IMR-90 (cell line): ENCODE results near the gene MGLL. TPM values are rescaled to one million over a fixed set of nuclear protein-coding genes. Genes with fewer than 3 reads are reported as not detected.
A peak's percentile ranks its signal among the peaks of the same experiment; 100 is the strongest.

Experiments
- ATAC-seq: fragments of 200-7000 bp; cut with Tn5 transposase; 2 replicates; pipeline ENCODE4 v1.9.1; 2020; ENCODE audit warnings: low read depth, mild to moderate bottlenecking, moderate library complexity
- BruUV-seq: library from RNA; stranded (reverse); fragments of 400-500 nt; replicated peaks from 2 replicates; lab custom pipeline; 2021; lab: Mats Ljungman, UMichigan
- CTCF ChIA-PET: fragments of 300-600 bp; formaldehyde crosslinking; extraction: SDS; loops from one replicate; lab custom pipeline; 2021; ENCODE audit warnings: antibody characterized with exemption; lab: Yijun Ruan, JAX
- POLR2A ChIA-PET: fragments of 300-600 bp; sonication (Branson Sonifier 250); formaldehyde crosslinking; loops from one replicate; lab custom pipeline; 2022; ENCODE audit warnings: antibody characterized with exemption; ENCODE audit not compliant: unreplicated experiment; lab: Charles Lee
- DNase-seq: peaks from one replicate; pipeline ENCODE4 v3.0.0; 2013
- H2AFZ ChIP-seq: replicated peaks from 2 replicates; pipeline ENCODE3; 2013; ENCODE audit warnings: low read length, mild to moderate bottlenecking; ENCODE audit not compliant: poor library complexity
- H2AK5ac ChIP-seq: 2 replicates; pipeline ENCODE4 v1.6.1; 2013; ENCODE audit warnings: low read depth, low read length, inconsistent platforms
- H2AK9ac ChIP-seq: replicated peaks from 2 replicates; pipeline ENCODE3; 2013; ENCODE audit warnings: mild to moderate bottlenecking, low read depth, low read length, moderate library complexity; ENCODE audit not compliant: poor library complexity
- H2BK120ac ChIP-seq: 2 replicates; pipeline ENCODE4 v1.6.1; 2013; ENCODE audit warnings: low read depth, low read length, inconsistent platforms
- H2BK15ac ChIP-seq: 3 replicates; pipeline ENCODE4 v1.6.1; 2013; ENCODE audit warnings: low read depth, low read length, inconsistent platforms
- H2BK20ac ChIP-seq: 2 replicates; pipeline ENCODE4 v1.6.1; 2013; ENCODE audit warnings: low read depth, mild to moderate bottlenecking, inconsistent platforms, low read length, moderate library complexity
- H2BK5ac ChIP-seq: 2 replicates; pipeline ENCODE4 v1.6.1; 2013; ENCODE audit warnings: mild to moderate bottlenecking, low read depth, low read length, inconsistent platforms; ENCODE audit not compliant: poor library complexity, severe bottlenecking
- H3K14ac ChIP-seq: replicated peaks from 2 replicates; pipeline ENCODE4 v1.6.1; 2013; ENCODE audit warnings: low read depth, low read length, inconsistent platforms
- H3K18ac ChIP-seq: 2 replicates; pipeline ENCODE4 v1.6.1; 2013; ENCODE audit warnings: low read depth, low read length, control low read depth
- H3K23ac ChIP-seq: 2 replicates; pipeline ENCODE4 v1.6.1; 2013; ENCODE audit warnings: low read depth, low read length, inconsistent platforms
- H3K27ac ChIP-seq: 2 replicates; pipeline ENCODE4 v1.5.1; 2013; ENCODE audit warnings: mild to moderate bottlenecking, control low read depth, low read length; ENCODE audit not compliant: insufficient read depth
- H3K27me3 ChIP-seq: 2 replicates; pipeline ENCODE4 v1.6.1; 2013; ENCODE audit warnings: low read length; ENCODE audit not compliant: control insufficient read depth, insufficient read depth
- H3K36me3 ChIP-seq: 2 replicates; pipeline ENCODE4 v1.6.1; 2013; ENCODE audit warnings: low read length, mixed read lengths; ENCODE audit not compliant: control insufficient read depth, insufficient read depth
- H3K4ac ChIP-seq: 2 replicates; pipeline ENCODE4 v1.6.1; 2013; ENCODE audit warnings: low read depth, low read length, inconsistent platforms
- H3K4me1 ChIP-seq: 2 replicates; pipeline ENCODE4 v1.6.1; 2013; ENCODE audit warnings: low read length, mixed read lengths; ENCODE audit not compliant: control insufficient read depth, insufficient read depth
- H3K4me2 ChIP-seq: 2 replicates; pipeline ENCODE4 v1.6.1; 2013; ENCODE audit warnings: low read depth, mild to moderate bottlenecking, control low read depth, low read length, moderate library complexity
- H3K4me3 ChIP-seq: 2 replicates; pipeline ENCODE4 v1.5.1; 2013; ENCODE audit warnings: low read depth, mild to moderate bottlenecking, control low read depth, low read length, moderate library complexity; ENCODE audit not compliant: insufficient read depth
- H3K56ac ChIP-seq: 2 replicates; pipeline ENCODE4 v1.6.1; 2013; ENCODE audit warnings: low read length, inconsistent platforms; ENCODE audit not compliant: insufficient read depth; ENCODE audit errors: extremely low read depth
- H3K79me1 ChIP-seq, 2 experiments: 2 replicates each; pipeline ENCODE4 v1.6.1; 2013; ENCODE audit warnings: low read length in 2 of 2, inconsistent platforms in 1 of 2, low read depth in 1 of 2
- H3K9ac ChIP-seq: 2 replicates; pipeline ENCODE4 v1.6.1; 2013; ENCODE audit warnings: low read depth, low read length, control low read depth
- H3K9me1 ChIP-seq: 2 replicates; pipeline ENCODE4 v1.6.1; 2013; ENCODE audit warnings: low read length, inconsistent platforms; ENCODE audit not compliant: insufficient read depth
- H3K9me3 ChIP-seq: 2 replicates; pipeline ENCODE4 v1.6.1; 2013; ENCODE audit warnings: low read length; ENCODE audit not compliant: control insufficient read depth, insufficient read depth
- H4K20me1 ChIP-seq: 2 replicates; pipeline ENCODE4 v1.6.1; 2013; ENCODE audit warnings: low read length, inconsistent platforms; ENCODE audit not compliant: insufficient read depth
- H4K5ac ChIP-seq: 2 replicates; pipeline ENCODE4 v1.6.1; 2013; ENCODE audit warnings: mild to moderate bottlenecking, low read depth, low read length, control low read depth
- H4K8ac ChIP-seq, 2 experiments: 2 replicates each; pipeline ENCODE4 v1.6.1; 2013; ENCODE audit warnings: low read depth in 2 of 2, low read length in 2 of 2, control low read depth in 1 of 2, inconsistent platforms in 1 of 2
- H4K91ac ChIP-seq: 2 replicates; pipeline ENCODE4 v1.6.1; 2013; ENCODE audit warnings: low read depth, low read length, inconsistent platforms; ENCODE audit not compliant: insufficient read depth
- BHLHE40 ChIP-seq: fragments of 150-350 bp; IDR thresholded peaks from 2 replicates; pipeline ENCODE4 v1.6.1; 2016; ENCODE audit warnings: mild to moderate bottlenecking, low read depth, low read length
- CEBPB ChIP-seq: IDR thresholded peaks from 2 replicates; pipeline ENCODE4 v1.6.1; 2012; ENCODE audit warnings: low read depth, low read length, improper control_type of control experiment
- CHD1 ChIP-seq: IDR thresholded peaks from 2 replicates; pipeline ENCODE4 v1.6.1; 2012; ENCODE audit warnings: low read depth, low read length, improper control_type of control experiment
- CTCF ChIP-seq: conservative IDR thresholded peaks from 2 replicates; pipeline ENCODE4 v1.5.1; 2012; ENCODE audit warnings: mild to moderate bottlenecking, low read depth, low read length, improper control_type of control experiment
- FOS ChIP-seq: fragments of 150-350 bp; IDR thresholded peaks from 2 replicates; pipeline ENCODE4 v1.6.1; 2016; ENCODE audit warnings: low read depth, low read length
- MAFK ChIP-seq: IDR thresholded peaks from 2 replicates; pipeline ENCODE4 v1.6.1; 2012; ENCODE audit warnings: low read depth, low read length, improper control_type of control experiment
- MAZ ChIP-seq: IDR thresholded peaks from 2 replicates; pipeline ENCODE4 v1.6.1; 2012; ENCODE audit warnings: low read depth, mild to moderate bottlenecking, low read length, improper control_type of control experiment, moderate library complexity, borderline replicate concordance
- POLR2A ChIP-seq: IDR thresholded peaks from 2 replicates; pipeline ENCODE4 v1.6.1; 2012; ENCODE audit warnings: mild to moderate bottlenecking, low read depth, low read length
- RCOR1 ChIP-seq: IDR thresholded peaks from 2 replicates; pipeline ENCODE4 v1.6.1; 2012; ENCODE audit warnings: mild to moderate bottlenecking, low read length, improper control_type of control experiment; ENCODE audit not compliant: insufficient replicate concordance
- RFX5 ChIP-seq: IDR thresholded peaks from 2 replicates; pipeline ENCODE4 v1.8.0; 2012; ENCODE audit warnings: low read depth, mild to moderate bottlenecking, low read length, moderate library complexity
- SMC3 ChIP-seq: fragments of 150-350 bp; IDR thresholded peaks from 2 replicates; pipeline ENCODE4 v1.6.1; 2016; ENCODE audit warnings: low read depth, mild to moderate bottlenecking, antibody characterized with exemption, low read length, moderate library complexity
- USF2 ChIP-seq: fragments of 150-350 bp; IDR thresholded peaks from 2 replicates; pipeline ENCODE4 v1.6.1; 2017; ENCODE audit warnings: mild to moderate bottlenecking, antibody characterized with exemption, low read length, low read depth
- WGBS, 2 experiments: methylation state at CpG; one replicate each; pipeline versions ENCODE4 v1.1.5 to v1.1.7; 2013; ENCODE audit warnings: missing lambda C conversion rate in 2 of 2; ENCODE audit not compliant: insufficient read length in 1 of 2; ENCODE audit errors: extremely low coverage in 2 of 2; 5-methylcytosine and 5-hydroxymethylcytosine counted together
- dilution Hi-C: fragments of 300-500 bp; cut with HindIII; formaldehyde crosslinking; loops from one replicate; pipeline ENCODE4 v1.14.3; 2018; ENCODE audit warnings: low sequenced_read_pairs; ENCODE audit not compliant: unreplicated experiment
- in situ Hi-C: fragments of 300-500 bp; cut with MboI; formaldehyde crosslinking; loops from 3 replicates; pipeline ENCODE4 v1.14.3; 2019; ENCODE audit warnings: low sequenced_read_pairs, inconsistent platforms, mixed read lengths
- intact Hi-C: fragments of 100-400 bp; cut with micrococcal nuclease; formaldehyde crosslinking; loops from 2 replicates; pipeline ENCODE4 v1.10.0; 2022
- polyA plus RNA-seq, 3 experiments: library from polyadenylated mRNA; depleted of rRNA; stranded (reverse); fragments of >200 nt; gene quantifications; 2 replicates each; pipeline ENCODE4 v1.2.3, GENCODE V29; 2012; ENCODE audit warnings: low replicate concordance in 1 of 3
- total RNA-seq: library from RNA; depleted of rRNA; stranded (reverse); fragments of >200 nt; gene quantifications from 2 replicates; pipeline ENCODE4 v1.2.3, GENCODE V29; 2012

Gene MGLL
- total and polyA plus RNA-seq, 2 of the 4 experiments (the other 2 are of a cell fraction): 23.7 to 60.6 TPM

- WGBS, 2 experiments: 71% methylated on average over 3 of the region's 4 CpGs; no CpG with 5 or more reads in 1 of the 2 experiments
- Histone ChIP-seq H3K56ac (no peak overlapping the region), H3K9me3 (no peaks in the 10 kb centered on the region), H3K18ac (no peak overlapping the region), H3K4me1 (peaks cover 34% of the 10 kb centered on the region), H3K27me3 (no peaks in the 10 kb centered on the region), H3K9me1 (peaks cover 25% of the 10 kb centered on the region), H3K9ac (no peak overlapping the region), H4K91ac (peak overlapping the region; percentile 27; the same call in 1 of the 2 replicates), H4K5ac (no peak overlapping the region), H3K14ac (peak overlapping the region; percentile 53; the same call in 1 of the 2 replicates), H2BK20ac (0 out of 2 replicates have a peak overlapping the region, but pooled peaks have one; percentile 5), H2BK120ac (no peak overlapping the region), H2AK9ac (no peak overlapping the region), H3K36me3 (peaks cover 3% of the 10 kb centered on the region; the same call in 1 of the 2 replicates), H3K27ac (no peak overlapping the region), H3K23ac (0 out of 2 replicates have a peak overlapping the region, but pooled peaks have one; percentile 42), H2BK15ac (peak overlapping the region; percentile 21; the same call in 1 of the 3 replicates), H2BK5ac (no peak overlapping the region), H3K4me2 (no peak overlapping the region), H3K4ac (peak overlapping the region; percentile 35; the same call in 1 of the 2 replicates), H3K79me1 (peaks cover 39 to 88% of the 10 kb centered on the region in 2 experiments), H4K8ac (peak overlapping the region in 1 of 2 experiments; percentile 63; a peak in 1 of 4 replicates), H2AFZ (no peak overlapping the region), H2AK5ac (peak overlapping the region; percentile 76), H3K4me3 (no peak overlapping the region), H4K20me1 (no peaks in the 10 kb centered on the region; the same call in 1 of the 2 replicates)
- BruUV-seq: no TSS peak
- CTCF ChIA-PET: no interaction called here
- in situ Hi-C loops: no loop called here
- intact Hi-C loops: no loop called here
- DNase-seq (no peak), ATAC-seq (no peak)
- TF ChIP-seq CEBPB: no peak
- TF ChIP-seq MAZ: no peak
- no peak for TF ChIP-seq POLR2A
- TF ChIP-seq MAFK: no peak
- TF ChIP-seq RFX5: no peak
- TF ChIP-seq FOS: no peak
- TF ChIP-seq BHLHE40: no peak
- TF ChIP-seq RCOR1: no peak
- no peak for TF ChIP-seq CHD1
- TF ChIP-seq USF2: no peak
- no peak for TF ChIP-seq SMC3
- no peak for TF ChIP-seq CTCF
- dilution Hi-C loops: no loop called here
- POLR2A ChIA-PET: no interaction called here
Observed at GRCh38 chr3:127783642-127784160, 38.6 kb downstream of the MGLL start.
